ENCODE measurements around the gene GSK3B. TPM values are rescaled to one million over a fixed set of nuclear protein-coding genes. Genes with fewer than 3 reads are reported as not detected.

The GSK3B gene
- polyA plus RNA-seq, 3 donors, result 16.2 to 20.6 (median 20.5) TPM

DNA sequence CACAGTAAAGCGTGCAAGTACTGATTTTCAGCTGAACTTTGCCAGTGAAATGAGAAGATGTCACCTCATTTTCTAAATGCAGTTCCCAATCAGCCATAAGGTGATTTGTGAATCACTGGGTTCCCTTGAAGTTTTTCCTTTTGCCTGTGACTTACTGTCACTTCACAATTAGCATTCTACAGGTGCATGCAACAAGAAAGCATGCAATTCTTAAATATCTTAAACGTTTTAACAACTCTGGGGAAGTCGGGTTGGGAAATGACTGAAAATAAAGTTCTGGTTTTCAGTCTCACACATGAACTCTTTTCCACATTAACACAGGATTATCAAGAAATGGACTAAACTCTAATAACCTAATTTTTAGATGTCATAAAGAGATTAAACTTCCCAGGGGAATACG lies 5.2 kb downstream of the GSK3B start:
- intact Hi-C loops (cut with micrococcal nuclease), result no loop called here
- no peaks in the 10 kb centered on the region for H3K9me3 Mint-ChIP-seq
- WGBS (ENCODE audit: insufficient coverage), result 83% methylated on average over 1 of the region's 4 CpGs

DNA sequence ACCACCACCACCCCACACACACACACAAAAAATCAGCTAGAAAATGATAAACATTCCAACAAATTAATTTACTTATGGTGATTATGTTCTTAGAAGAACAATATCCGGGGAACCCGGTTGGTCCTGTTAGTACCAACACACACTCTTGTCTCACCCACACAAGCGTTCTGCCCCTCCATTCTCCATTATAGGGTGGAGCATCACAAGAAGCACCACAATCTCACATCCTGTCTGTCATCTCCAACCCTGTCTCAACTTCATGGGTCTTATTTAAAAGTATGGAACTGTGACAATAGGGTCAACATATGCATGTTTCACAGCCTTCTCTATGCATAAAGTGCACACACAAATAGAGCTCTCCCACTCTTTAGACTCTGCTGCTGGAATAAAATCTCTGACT lies 5.6 kb downstream of the GSK3B start:
- TF ChIP-seq, protein P1, sequence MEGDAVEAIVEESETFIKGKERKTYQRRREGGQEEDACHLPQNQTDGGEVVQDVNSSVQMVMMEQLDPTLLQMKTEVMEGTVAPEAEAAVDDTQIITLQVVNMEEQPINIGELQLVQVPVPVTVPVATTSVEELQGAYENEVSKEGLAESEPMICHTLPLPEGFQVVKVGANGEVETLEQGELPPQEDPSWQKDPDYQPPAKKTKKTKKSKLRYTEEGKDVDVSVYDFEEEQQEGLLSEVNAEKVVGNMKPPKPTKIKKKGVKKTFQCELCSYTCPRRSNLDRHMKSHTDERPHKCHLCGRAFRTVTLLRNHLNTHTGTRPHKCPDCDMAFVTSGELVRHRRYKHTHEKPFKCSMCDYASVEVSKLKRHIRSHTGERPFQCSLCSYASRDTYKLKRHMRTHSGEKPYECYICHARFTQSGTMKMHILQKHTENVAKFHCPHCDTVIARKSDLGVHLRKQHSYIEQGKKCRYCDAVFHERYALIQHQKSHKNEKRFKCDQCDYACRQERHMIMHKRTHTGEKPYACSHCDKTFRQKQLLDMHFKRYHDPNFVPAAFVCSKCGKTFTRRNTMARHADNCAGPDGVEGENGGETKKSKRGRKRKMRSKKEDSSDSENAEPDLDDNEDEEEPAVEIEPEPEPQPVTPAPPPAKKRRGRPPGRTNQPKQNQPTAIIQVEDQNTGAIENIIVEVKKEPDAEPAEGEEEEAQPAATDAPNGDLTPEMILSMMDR (IDR thresholded peaks at IDR 0.05), result no peak
- Histone ChIP-seq H3K36me3 (replicated peaks in 1 of 2; ENCODE audit: control insufficient read depth in 1 of 2, insufficient read depth in 2 of 2, low read length in 2 of 2) (no peaks in the 10 kb centered on the region), H3K27ac (ENCODE audit: low read depth in 1 of 2, low read length in 2 of 2) (peak overlapping the region in 1 of 2 donors; percentile 16), H3K9ac (ENCODE audit: insufficient read depth, low read length, poor library complexity, severe bottlenecking) (no peak overlapping the region), H3K9me3 (replicated peaks in 1 of 2; ENCODE audit: control insufficient read depth in 1 of 2, insufficient read depth in 1 of 2, low read length in 2 of 2) (no peaks in the 10 kb centered on the region), H3K4me1 (ENCODE audit: control insufficient read depth in 1 of 2, insufficient read depth in 2 of 2, low read length in 2 of 2) (peaks cover 18 to 47% of the 10 kb centered on the region in 2 donors), H3K27me3 (ENCODE audit: control insufficient read depth in 2 of 2, insufficient read depth in 2 of 2, low read length in 2 of 2) (no peaks in the 10 kb centered on the region), H2AFZ (ENCODE audit: insufficient read depth, low read depth, low read length, poor library complexity, severe bottlenecking) (no peak overlapping the region), H3K4me3 (replicated peaks in 1 of 3; ENCODE audit: low read depth in 2 of 3, low read length in 3 of 3) (no peak overlapping the region), H4K20me1 (ENCODE audit: insufficient read depth, low read length) (peaks cover 100% of the 10 kb centered on the region), H3K79me2 (ENCODE audit: insufficient read depth, low read length) (peaks cover 100% of the 10 kb centered on the region), H3K4me2 (replicated peaks; ENCODE audit: extremely low read depth, low read length, poor library complexity, severe bottlenecking) (peak overlapping the region; percentile 20)
- Mint-ChIP-seq H3K4me3 (peak overlapping the region in 1 of 2 donors; percentile 35), H3K9me3 (no peaks in the 10 kb centered on the region), H3K27ac (peak overlapping the region in 3 of 7 donors; percentile 13 to 67 (median 31)), H3K4me1 (peaks cover 29% of the 10 kb centered on the region), H3K36me3 (peaks cover 3 to 8% of the 10 kb centered on the region in 2 donors), H3K27me3 (ENCODE audit: low read depth in 3 of 3) (no peaks in the 10 kb centered on the region)
- intact Hi-C loops (cut with micrococcal nuclease), result no loop called here
- WGBS (ENCODE audit: insufficient coverage), result no CpG with 5 or more reads among the region's 3 CpGs
- no peak for DNase-seq

More for the DNA sequence above, 5.2 kb downstream of the GSK3B start:
- Mint-ChIP-seq H3K4me3 (peak overlapping the region in 1 of 2 donors; percentile 35), H3K36me3 (peaks cover 3 to 8% of the 10 kb centered on the region in 2 donors), H3K27ac (peak overlapping the region in 1 of 7 donors; percentile 31), H3K4me1 (peaks cover 26% of the 10 kb centered on the region), H3K27me3 (ENCODE audit: low read depth in 3 of 3) (no peaks in the 10 kb centered on the region)
- H3K4me1 ChIP-seq (ENCODE audit: control insufficient read depth in 1 of 2, insufficient read depth in 2 of 2, low read length in 2 of 2), result peaks cover 18 to 47% of the 10 kb centered on the region in 2 donors
- no peaks in the 10 kb centered on the region for H3K9me3 ChIP-seq (replicated peaks in 1 of 2; ENCODE audit: control insufficient read depth in 1 of 2, insufficient read depth in 1 of 2, low read length in 2 of 2)
- H3K27ac ChIP-seq (ENCODE audit: low read depth in 1 of 2, low read length in 2 of 2), result peak overlapping the region in 1 of 2 donors; percentile 16
- H3K79me2 ChIP-seq (ENCODE audit: insufficient read depth, low read length), result peaks cover 96% of the 10 kb centered on the region
- TF ChIP-seq, protein P1 (IDR thresholded peaks at IDR 0.05), result no peak
- peaks cover 97% of the 10 kb centered on the region for H4K20me1 ChIP-seq (ENCODE audit: insufficient read depth, low read length)
- H2AFZ ChIP-seq (ENCODE audit: insufficient read depth, low read depth, low read length, poor library complexity, severe bottlenecking), result no peak overlapping the region
- H3K9ac ChIP-seq (ENCODE audit: insufficient read depth, low read length, poor library complexity, severe bottlenecking), result no peak overlapping the region
- no peaks in the 10 kb centered on the region for H3K36me3 ChIP-seq (replicated peaks in 1 of 2; ENCODE audit: control insufficient read depth in 1 of 2, insufficient read depth in 2 of 2, low read length in 2 of 2)
- H3K27me3 ChIP-seq (ENCODE audit: control insufficient read depth in 2 of 2, insufficient read depth in 2 of 2, low read length in 2 of 2), result no peaks in the 10 kb centered on the region
- H3K4me3 ChIP-seq (replicated peaks in 1 of 3; ENCODE audit: low read depth in 2 of 3, low read length in 3 of 3), result no peak overlapping the region
- H3K4me2 ChIP-seq (replicated peaks; ENCODE audit: extremely low read depth, low read length, poor library complexity, severe bottlenecking), result peak overlapping the region; percentile 20
- no peak for DNase-seq

Measured in CD14-positive monocyte (primary cell).